Measurements from ENCODE around the gene HOMER2. TPM values are rescaled to one million over a fixed set of nuclear protein-coding genes. Genes with fewer than 3 reads are reported as not detected.
"Not testable (repeated sequence)": the region's sequence is repeated elsewhere in the genome, so short reads cannot be mapped to it uniquely, and the experiment has no call there.

Gene HOMER2
- total RNA-seq, 2 experiments from 2014 or later, result 0.85 to 1.6 TPM

- POLR2A ChIA-PET, result no interaction called here
- Histone ChIP-seq H3K9me3 (ENCODE audit: control insufficient read depth in 1 of 2, insufficient read depth in 1 of 2, low read length in 2 of 2) (no peaks in the 10 kb centered on the region), H3K4me3 (ENCODE audit: low read length) (no peak overlapping the region), H3K36me3 (ENCODE audit: insufficient read depth, low read length) (no peaks in the 10 kb centered on the region), H3K27me3 (ENCODE audit: control insufficient read depth in 1 of 2, insufficient read depth in 2 of 2, low read length in 2 of 2) (no peaks in the 10 kb centered on the region), H3K27ac (ENCODE audit: low read depth in 1 of 2, low read length in 2 of 2) (no peak overlapping the region), H3K4me1 (ENCODE audit: insufficient read depth, low read length) (no peaks in the 10 kb centered on the region)
- Mint-ChIP-seq H3K4me1 (ENCODE audit: low read depth) (no peaks in the 10 kb centered on the region), H3K36me3 (ENCODE audit: low read depth) (no peaks in the 10 kb centered on the region), H3K27ac (no peak overlapping the region), H3K9me3 (no peaks in the 10 kb centered on the region), H3K27me3 (no peaks in the 10 kb centered on the region), H3K4me3 (no peak overlapping the region)
- DNase-seq, result no peak
- intact Hi-C loops (cut with DNase I, micrococcal nuclease), result no loop called here
- CTCF ChIA-PET, result no interaction called here
- TF ChIP-seq CTCF (IDR thresholded peaks at IDR 0.05), result no peak
- ATAC-seq (ENCODE audit: poor library complexity), result no peak
These were observed 81.7 kb downstream of the HOMER2 start for GRCh38 chr15:82870727-82871320.

DNA sequence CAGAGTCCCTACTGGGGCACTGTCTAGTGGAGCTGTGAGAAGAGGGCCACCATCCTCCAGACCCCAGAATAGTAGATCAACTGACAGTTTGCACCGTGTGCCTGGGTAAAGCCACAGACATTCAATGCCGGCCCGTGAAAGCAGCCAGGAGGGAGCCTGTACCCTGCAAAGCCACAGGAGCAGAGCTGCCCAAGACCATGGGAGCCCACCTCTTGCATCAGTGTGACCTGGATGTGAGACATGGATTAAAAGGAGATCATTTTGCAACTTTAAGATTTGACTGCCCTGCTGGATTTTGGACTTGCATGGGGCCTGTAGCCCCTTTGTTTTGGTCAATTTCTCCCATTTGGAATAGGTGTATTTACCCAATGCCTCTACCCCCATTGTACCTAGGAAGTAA, 86.5 kb downstream of the HOMER2 start:
- H3K27me3 ChIP-seq (ENCODE audit: control insufficient read depth in 1 of 2, insufficient read depth in 2 of 2, low read length in 2 of 2); H3K4me1 Mint-ChIP-seq (ENCODE audit: low read depth); H3K9me3 ChIP-seq (ENCODE audit: control insufficient read depth in 1 of 2, insufficient read depth in 1 of 2, low read length in 2 of 2); H3K27ac ChIP-seq (ENCODE audit: low read depth in 1 of 2, low read length in 2 of 2); H3K9me3 Mint-ChIP-seq; ATAC-seq (ENCODE audit: poor library complexity); H3K4me1 ChIP-seq (ENCODE audit: insufficient read depth, low read length); H3K4me3 ChIP-seq (ENCODE audit: low read length); CTCF ChIA-PET; H3K36me3 ChIP-seq (ENCODE audit: insufficient read depth, low read length); DNase-seq; H3K4me3 Mint-ChIP-seq; H3K27ac Mint-ChIP-seq; POLR2A ChIA-PET; H3K27me3 Mint-ChIP-seq; H3K36me3 Mint-ChIP-seq (ENCODE audit: low read depth); intact Hi-C loops (cut with DNase I, micrococcal nuclease): not testable (repeated sequence)

GRCh38 chr15:82865581-82865980, 86.9 kb downstream of the HOMER2 start:
- CTCF ChIA-PET; ATAC-seq (ENCODE audit: poor library complexity); DNase-seq; H3K27ac Mint-ChIP-seq; H3K9me3 Mint-ChIP-seq; H3K36me3 ChIP-seq (ENCODE audit: insufficient read depth, low read length); H3K27me3 Mint-ChIP-seq; H3K27me3 ChIP-seq (ENCODE audit: control insufficient read depth in 1 of 2, insufficient read depth in 2 of 2, low read length in 2 of 2); H3K9me3 ChIP-seq (ENCODE audit: control insufficient read depth in 1 of 2, insufficient read depth in 1 of 2, low read length in 2 of 2); H3K4me3 ChIP-seq (ENCODE audit: low read length); H3K4me1 ChIP-seq (ENCODE audit: insufficient read depth, low read length); intact Hi-C loops (cut with DNase I, micrococcal nuclease); H3K27ac ChIP-seq (ENCODE audit: low read depth in 1 of 2, low read length in 2 of 2); H3K4me3 Mint-ChIP-seq; H3K36me3 Mint-ChIP-seq (ENCODE audit: low read depth); H3K4me1 Mint-ChIP-seq (ENCODE audit: low read depth); POLR2A ChIA-PET: not testable (repeated sequence)

- intact Hi-C loops (cut with DNase I, micrococcal nuclease), result no loop called here
- TF ChIP-seq CTCF (IDR thresholded peaks at IDR 0.05), result no peak
- no peaks in the 10 kb centered on the region for H3K4me1 Mint-ChIP-seq (ENCODE audit: low read depth)
- no peaks in the 10 kb centered on the region for H3K27me3 Mint-ChIP-seq
- no peaks in the 10 kb centered on the region for H3K36me3 ChIP-seq (ENCODE audit: insufficient read depth, low read length)
- H3K36me3 Mint-ChIP-seq (ENCODE audit: low read depth), result no peaks in the 10 kb centered on the region
- no peaks in the 10 kb centered on the region for H3K27me3 ChIP-seq (ENCODE audit: control insufficient read depth in 1 of 2, insufficient read depth in 2 of 2, low read length in 2 of 2)
- no peaks in the 10 kb centered on the region for H3K9me3 Mint-ChIP-seq
- DNase-seq (no peak), ATAC-seq (ENCODE audit: poor library complexity) (no peak)
- no peak overlapping the region for H3K4me3 ChIP-seq (ENCODE audit: low read length)
- no peaks in the 10 kb centered on the region for H3K9me3 ChIP-seq (ENCODE audit: control insufficient read depth in 1 of 2, insufficient read depth in 1 of 2, low read length in 2 of 2)
- no peak overlapping the region for H3K27ac Mint-ChIP-seq
- H3K4me1 ChIP-seq (ENCODE audit: insufficient read depth, low read length), result no peaks in the 10 kb centered on the region
- H3K27ac ChIP-seq (ENCODE audit: low read depth in 1 of 2, low read length in 2 of 2), result no peak overlapping the region
- POLR2A ChIA-PET, result no interaction called here
- no peak overlapping the region for H3K4me3 Mint-ChIP-seq
- CTCF ChIA-PET, result interaction anchor here (0.9 kb wide), 1 partner anchor 9 kb away, joined by 3 read pairs; no protein-coding TSS in a partner anchor
These were observed 87.6 kb downstream of the HOMER2 start for GRCh38 chr15:82864967-82865366.
